PC-3 (cell line): ENCODE measurements around the gene COLEC12.

Experiments
- EZH2phosphoT487 ChIP-seq: fragments of 300-600 bp; sonication (generic); IDR thresholded peaks from 2 replicates; pipeline ENCODE4 v1.6.1; 2018; ENCODE audit warnings: mild to moderate bottlenecking, antibody characterized with exemption, low read length, borderline replicate concordance
- TF ChIP-seq, protein P1 (sequence below): fragments of 300-600 bp; sonication (generic); conservative IDR thresholded peaks from 2 replicates; pipeline ENCODE4 v1.5.1; 2017; ENCODE audit warnings: antibody characterized with exemption, low read depth, mild to moderate bottlenecking, low read length

DNA sequence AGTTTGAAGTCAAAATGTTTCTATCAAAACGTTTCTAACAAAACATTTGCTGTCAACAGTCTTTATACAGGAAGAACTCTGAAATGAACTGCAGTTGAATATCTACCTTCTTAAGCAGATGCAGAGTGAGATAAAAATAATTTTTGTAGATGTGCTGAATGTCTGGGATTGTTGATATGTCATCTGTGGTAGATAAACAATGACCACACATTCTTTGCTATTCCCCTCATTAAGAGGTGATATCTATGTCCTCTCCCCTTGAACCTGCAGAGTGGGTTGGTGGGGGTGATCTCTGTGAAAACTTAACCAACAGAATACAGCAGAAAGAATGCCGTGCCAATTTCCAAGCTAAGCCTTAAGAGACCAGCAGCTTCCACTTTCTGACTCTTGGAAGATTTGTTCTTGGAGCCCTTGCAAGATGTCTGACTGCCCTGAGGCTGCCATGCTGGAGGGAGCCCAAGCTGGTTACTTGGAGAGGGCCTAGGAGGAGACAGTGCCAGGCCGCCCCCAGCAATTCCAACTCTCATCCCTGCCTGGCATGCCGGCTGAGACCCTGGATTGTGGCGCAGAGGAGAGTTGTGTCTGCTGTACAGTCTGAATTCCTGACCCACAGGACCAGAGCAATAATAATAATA lies 80.8 kb downstream of the COLEC12 start:
- TF ChIP-seq EZH2phosphoT487, result no peak
- TF ChIP-seq, protein P1, sequence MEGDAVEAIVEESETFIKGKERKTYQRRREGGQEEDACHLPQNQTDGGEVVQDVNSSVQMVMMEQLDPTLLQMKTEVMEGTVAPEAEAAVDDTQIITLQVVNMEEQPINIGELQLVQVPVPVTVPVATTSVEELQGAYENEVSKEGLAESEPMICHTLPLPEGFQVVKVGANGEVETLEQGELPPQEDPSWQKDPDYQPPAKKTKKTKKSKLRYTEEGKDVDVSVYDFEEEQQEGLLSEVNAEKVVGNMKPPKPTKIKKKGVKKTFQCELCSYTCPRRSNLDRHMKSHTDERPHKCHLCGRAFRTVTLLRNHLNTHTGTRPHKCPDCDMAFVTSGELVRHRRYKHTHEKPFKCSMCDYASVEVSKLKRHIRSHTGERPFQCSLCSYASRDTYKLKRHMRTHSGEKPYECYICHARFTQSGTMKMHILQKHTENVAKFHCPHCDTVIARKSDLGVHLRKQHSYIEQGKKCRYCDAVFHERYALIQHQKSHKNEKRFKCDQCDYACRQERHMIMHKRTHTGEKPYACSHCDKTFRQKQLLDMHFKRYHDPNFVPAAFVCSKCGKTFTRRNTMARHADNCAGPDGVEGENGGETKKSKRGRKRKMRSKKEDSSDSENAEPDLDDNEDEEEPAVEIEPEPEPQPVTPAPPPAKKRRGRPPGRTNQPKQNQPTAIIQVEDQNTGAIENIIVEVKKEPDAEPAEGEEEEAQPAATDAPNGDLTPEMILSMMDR, result no peak
